Measurements from ENCODE around the gene SYT5. TPM values are rescaled to one million over a fixed set of nuclear protein-coding genes. Genes with fewer than 3 reads are reported as not detected.

Gene SYT5
- total RNA-seq, 2 experiments from 2014 or later = 0.84 TPM; not detected in 1

- BruUV-seq (replicated peaks) = no TSS peak
- ChIA-PET POLR2A (no interaction called here), CTCF (ENCODE audit: unreplicated experiment) (no interaction called here)
- Histone ChIP-seq H3K27ac (ENCODE audit: low read depth, low read length, poor library complexity, severe bottlenecking) (no peak overlapping the region), H3K4me1 (ENCODE audit: insufficient read depth, low read length, poor library complexity, severe bottlenecking) (peaks cover 27% of the 10 kb centered on the region), H3K9me2 (ENCODE audit: insufficient read depth, low read length) (no peaks in the 10 kb centered on the region), H3K4me2 (ENCODE audit: low read length) (no peak overlapping the region), H4K20me1 (ENCODE audit: insufficient read depth, low read length) (no peaks in the 10 kb centered on the region), H3K9me3 (ENCODE audit: low read length) (no peaks in the 10 kb centered on the region), H3K79me2 (ENCODE audit: insufficient read depth, low read depth, low read length) (no peaks in the 10 kb centered on the region), H3K4me3 (ENCODE audit: low read depth, low read length, poor library complexity, severe bottlenecking) (no peak overlapping the region), H2AFZ (ENCODE audit: low read length) (no peak overlapping the region), H3K36me3 (ENCODE audit: insufficient read depth, low read length) (no peaks in the 10 kb centered on the region)
- intact Hi-C loops (cut with micrococcal nuclease; ENCODE audit: unreplicated experiment) = loop anchor here (5.0 kb wide), 1 partner anchor 111 kb away; the partner anchor contains the start of genes BRSK1 and HSPBP1
- no peak for DNase-seq (ENCODE audit: low spot score)
- no peak for TF ChIP-seq EZH2phosphoT487 (IDR thresholded peaks at IDR 0.05; ENCODE audit: borderline replicate concordance, low read depth, low read length)
- TF ChIP-seq CTCF (conservative IDR thresholded peaks at IDR 0.05; ENCODE audit: low read length) = no peak
These were observed 8.6 kb downstream of the SYT5 start for GRCh38 chr19:55171440-55171839.

GRCh38 chr19:55169136-55169535 is 11.0 kb downstream of the SYT5 start:
- BruUV-seq (replicated peaks) = no TSS peak
- Histone ChIP-seq H3K4me2 (ENCODE audit: low read length) (no peak overlapping the region), H3K27ac (ENCODE audit: low read depth, low read length, poor library complexity, severe bottlenecking) (no peak overlapping the region), H3K36me3 (ENCODE audit: insufficient read depth, low read length) (no peaks in the 10 kb centered on the region), H3K9me3 (ENCODE audit: low read length) (no peaks in the 10 kb centered on the region), H3K4me1 (ENCODE audit: insufficient read depth, low read length, poor library complexity, severe bottlenecking) (peaks cover 19% of the 10 kb centered on the region), H3K79me2 (ENCODE audit: insufficient read depth, low read depth, low read length) (no peaks in the 10 kb centered on the region), H3K4me3 (ENCODE audit: low read depth, low read length, poor library complexity, severe bottlenecking) (no peak overlapping the region), H2AFZ (ENCODE audit: low read length) (no peak overlapping the region), H4K20me1 (ENCODE audit: insufficient read depth, low read length) (no peaks in the 10 kb centered on the region), H3K9me2 (ENCODE audit: insufficient read depth, low read length) (no peaks in the 10 kb centered on the region)
- ChIA-PET POLR2A (no interaction called here), CTCF (ENCODE audit: unreplicated experiment) (no interaction called here)
- TF ChIP-seq EZH2phosphoT487 (IDR thresholded peaks at IDR 0.05; ENCODE audit: borderline replicate concordance, low read depth, low read length) (no peak), CTCF (conservative IDR thresholded peaks at IDR 0.05; ENCODE audit: low read length) (no peak)
- intact Hi-C loops (cut with micrococcal nuclease; ENCODE audit: unreplicated experiment) = no loop called here
- DNase-seq (ENCODE audit: low spot score) = no peak

GRCh38 chr19:55166530-55167268 is 13.4 kb downstream of the SYT5 start, which contains the start of gene DNAAF3:
TSS of gene DNAAF3 (minus strand) at chr19:55166613. CDS start at chr19:55166413, 200 bp downstream.
- intact Hi-C loops (cut with micrococcal nuclease; ENCODE audit: unreplicated experiment) = loop anchor here (2.0 kb wide), 1 partner anchor 86 kb away; no protein-coding TSS in a partner anchor
- ChIA-PET POLR2A (interaction anchor here (0.5 kb wide), 1 partner anchor 10 kb away, joined by 4 read pairs; no protein-coding TSS in a partner anchor), CTCF (ENCODE audit: unreplicated experiment) (interaction anchor here (0.5 kb wide), 1 partner anchor 104 kb away, joined by 3 read pairs; the partner anchor contains the start of gene RDH13)
- TF ChIP-seq EZH2phosphoT487 (IDR thresholded peaks at IDR 0.05; ENCODE audit: borderline replicate concordance, low read depth, low read length) (no peak), CTCF (conservative IDR thresholded peaks at IDR 0.05; ENCODE audit: low read length) (no peak)
- Histone ChIP-seq H3K4me2 (ENCODE audit: low read length) (peak within 1 kb of the TSS; percentile 55), H3K9me3 (ENCODE audit: low read length) (no peaks in the 10 kb centered on the region), H3K4me1 (ENCODE audit: insufficient read depth, low read length, poor library complexity, severe bottlenecking) (peaks cover 7% of the 10 kb centered on the region), H3K27ac (ENCODE audit: low read depth, low read length, poor library complexity, severe bottlenecking) (no peak within 1 kb of the TSS), H2AFZ (ENCODE audit: low read length) (peak within 1 kb of the TSS; percentile 32; the same call in 1 of the 2 replicates), H3K4me3 (ENCODE audit: low read depth, low read length, poor library complexity, severe bottlenecking) (peak within 1 kb of the TSS; percentile 47), H3K9me2 (ENCODE audit: insufficient read depth, low read length) (no peaks in the 10 kb centered on the region), H4K20me1 (ENCODE audit: insufficient read depth, low read length) (no peaks in the 10 kb centered on the region), H3K79me2 (ENCODE audit: insufficient read depth, low read depth, low read length) (no peaks in the 10 kb centered on the region), H3K36me3 (ENCODE audit: insufficient read depth, low read length) (no peaks in the 10 kb centered on the region)
- no TSS peak for BruUV-seq (replicated peaks)
- DNase-seq (ENCODE audit: low spot score) = peak; percentile 96

Data from OCI-LY7 (cell line).